ENCODE data around the gene MESP2. TPM values are rescaled to one million over a fixed set of nuclear protein-coding genes. Genes with fewer than 3 reads are reported as not detected.
A peak's percentile ranks its signal among the peaks of the same experiment; 100 is the strongest.

The MESP2 gene
- total RNA-seq, 2 donors from 2014 or later = 0.22 to 1.3 TPM

DNA sequence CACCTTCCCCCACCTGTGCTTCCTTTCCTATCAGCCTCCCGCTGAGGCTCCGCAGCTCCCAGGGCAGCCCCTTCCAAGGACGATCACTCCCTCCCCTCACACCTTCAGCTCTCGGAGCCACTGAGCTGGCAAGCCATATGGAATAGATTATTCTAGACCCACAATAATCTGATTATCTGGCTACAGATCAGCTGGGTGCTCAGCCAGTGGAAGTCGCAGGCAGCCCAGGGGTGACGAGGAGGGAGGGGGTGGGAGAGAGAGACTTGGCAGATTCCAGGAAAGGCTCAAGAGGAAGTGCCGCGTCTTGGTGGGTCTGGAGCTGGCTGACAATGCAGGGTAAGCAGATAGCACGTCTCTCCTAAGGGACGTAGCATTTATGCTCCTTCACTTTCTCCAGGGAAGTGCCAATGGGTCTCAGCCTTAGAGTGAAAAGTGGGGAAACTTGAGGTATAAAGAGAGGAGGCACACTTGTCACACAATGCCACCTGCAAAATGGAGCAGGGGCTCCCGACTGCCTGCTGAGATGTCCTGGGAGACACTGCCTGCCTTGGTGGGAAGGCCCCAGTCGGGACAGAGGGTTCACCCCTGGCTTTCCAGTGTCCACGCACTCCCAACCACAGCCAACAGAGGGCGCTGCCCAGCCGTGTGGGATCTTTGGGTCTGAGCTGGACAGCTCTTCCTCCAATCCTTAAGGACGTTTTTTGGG lies 15.7 kb upstream of the MESP2 start:
- Histone ChIP-seq H3K9ac (ENCODE audit: extremely low read depth, low read length, poor library complexity, severe bottlenecking) (peak overlapping the region; percentile 34), H3K27me3 (ENCODE audit: control insufficient read depth, insufficient read depth, low read length, poor library complexity, severe bottlenecking) (peaks cover 23% of the 10 kb centered on the region), H3K4me1 (ENCODE audit: control insufficient read depth, insufficient read depth, low read length) (peaks cover 5% of the 10 kb centered on the region), H3K27ac (ENCODE audit: low read depth, low read length) (no peak overlapping the region), H3K4me3 (ENCODE audit: low read length) (peak overlapping the region; percentile 62), H3K9me3 (ENCODE audit: control insufficient read depth, low read length) (no peaks in the 10 kb centered on the region), H3K36me3 (ENCODE audit: control insufficient read depth, insufficient read depth, low read length) (no peaks in the 10 kb centered on the region)
- Mint-ChIP-seq H3K27me3 (ENCODE audit: insufficient read depth) (peaks cover 66% of the 10 kb centered on the region), H3K36me3 (ENCODE audit: low read depth) (no peaks in the 10 kb centered on the region), H3K9me3 (no peaks in the 10 kb centered on the region), H3K4me3 (peak overlapping the region; percentile 30), H3K27ac (peak overlapping the region; percentile 77), H3K4me1 (peaks cover 15% of the 10 kb centered on the region)
- DNase-seq = peak; percentile 98
- 19 to 43% methylated on average over 9 to 16 of the region's 16 CpGs for WGBS, 2 experiments (ENCODE audit: insufficient coverage in 1 of 2, insufficient read length in 1 of 2)
- TF ChIP-seq CTCF (conservative IDR thresholded peaks at IDR 0.05) = peak; percentile 98

- Histone ChIP-seq H3K27me3 (ENCODE audit: control insufficient read depth, insufficient read depth, low read length, poor library complexity, severe bottlenecking) (peaks cover 15% of the 10 kb centered on the region), H3K9me3 (ENCODE audit: control insufficient read depth, low read length) (no peaks in the 10 kb centered on the region), H3K4me1 (ENCODE audit: control insufficient read depth, insufficient read depth, low read length) (peaks cover 5% of the 10 kb centered on the region), H3K27ac (ENCODE audit: low read depth, low read length) (no peak overlapping the region), H3K4me3 (ENCODE audit: low read length) (no peak overlapping the region), H3K36me3 (ENCODE audit: control insufficient read depth, insufficient read depth, low read length) (no peaks in the 10 kb centered on the region), H3K9ac (ENCODE audit: extremely low read depth, low read length, poor library complexity, severe bottlenecking) (no peak overlapping the region)
- 84% methylated on average over 8 to 18 of the region's 18 CpGs for WGBS, 2 experiments (ENCODE audit: insufficient coverage in 1 of 2, insufficient read length in 1 of 2)
- Mint-ChIP-seq H3K27ac (no peak overlapping the region), H3K36me3 (ENCODE audit: low read depth) (no peaks in the 10 kb centered on the region), H3K4me3 (no peak overlapping the region), H3K27me3 (ENCODE audit: insufficient read depth) (peaks cover 62% of the 10 kb centered on the region), H3K4me1 (peaks cover 15% of the 10 kb centered on the region), H3K9me3 (no peaks in the 10 kb centered on the region)
- no peak for DNase-seq
- TF ChIP-seq CTCF (conservative IDR thresholded peaks at IDR 0.05) = no peak
These were observed 14.9 kb upstream of the MESP2 start for GRCh38 chr15:89761009-89761831.

DNA sequence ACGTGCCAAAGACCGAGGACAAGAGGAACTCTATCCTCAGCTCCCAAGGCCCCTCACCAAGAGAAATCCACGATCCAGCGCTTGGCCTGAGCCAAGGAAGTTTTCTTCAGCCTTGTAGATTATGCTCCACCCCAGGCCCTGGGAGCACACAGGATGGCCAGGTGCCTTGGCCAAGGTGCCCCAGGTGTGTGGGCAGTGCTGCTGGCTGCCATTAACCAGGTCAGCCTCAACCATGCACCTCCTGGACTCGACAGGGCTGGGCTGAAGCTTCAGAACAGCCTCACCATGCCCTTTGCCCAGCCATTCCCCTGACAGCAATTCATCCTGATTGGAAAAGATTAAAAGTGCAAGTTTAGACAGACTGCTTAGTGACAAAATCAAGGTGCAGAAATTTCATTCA lies 14.2 kb upstream of the MESP2 start:
- Histone ChIP-seq H3K27ac (ENCODE audit: low read depth, low read length) (no peak overlapping the region), H3K27me3 (ENCODE audit: control insufficient read depth, insufficient read depth, low read length, poor library complexity, severe bottlenecking) (peaks cover 9% of the 10 kb centered on the region), H3K36me3 (ENCODE audit: control insufficient read depth, insufficient read depth, low read length) (no peaks in the 10 kb centered on the region), H3K4me1 (ENCODE audit: control insufficient read depth, insufficient read depth, low read length) (peaks cover 5% of the 10 kb centered on the region), H3K9ac (ENCODE audit: extremely low read depth, low read length, poor library complexity, severe bottlenecking) (no peak overlapping the region), H3K9me3 (ENCODE audit: control insufficient read depth, low read length) (no peaks in the 10 kb centered on the region), H3K4me3 (ENCODE audit: low read length) (no peak overlapping the region)
- Mint-ChIP-seq H3K4me3 (no peak overlapping the region), H3K4me1 (peaks cover 15% of the 10 kb centered on the region), H3K36me3 (ENCODE audit: low read depth) (no peaks in the 10 kb centered on the region), H3K9me3 (no peaks in the 10 kb centered on the region), H3K27me3 (ENCODE audit: insufficient read depth) (peaks cover 60% of the 10 kb centered on the region), H3K27ac (no peak overlapping the region)
- no peak for TF ChIP-seq CTCF (conservative IDR thresholded peaks at IDR 0.05)
- no peak for DNase-seq
- WGBS, 2 experiments (ENCODE audit: insufficient coverage in 1 of 2, insufficient read length in 1 of 2) = 88 to 94% methylated on average over 4 to 5 of the region's 5 CpGs
